BJ (cell line): ENCODE measurements around the gene SPACA1. TPM values are rescaled to one million over a fixed set of nuclear protein-coding genes. Genes with fewer than 3 reads are reported as not detected.

Source experiments
- CTCF ChIA-PET: fragments of 350-600 bp; formaldehyde crosslinking; extraction: SDS; loops from one replicate; lab custom pipeline; 2021; ENCODE audit warnings: antibody characterized with exemption, inconsistent platforms; lab: Yijun Ruan, JAX
- POLR2A ChIA-PET: fragments of 300-600 bp; sonication (Branson Sonifier 250); formaldehyde crosslinking; extraction: SDS; loops from one replicate; lab custom pipeline; 2021; ENCODE audit warnings: antibody characterized with exemption; lab: Charles Lee
- DNase-seq: peaks from one replicate; pipeline ENCODE4 v3.0.0-alpha.2; 2011; ENCODE audit warnings: low read depth
- H3K27me3 ChIP-seq: 2 replicates; pipeline ENCODE4 v1.6.0; 2011; ENCODE audit warnings: low read length; ENCODE audit not compliant: control insufficient read depth, insufficient read depth
- H3K36me3 ChIP-seq: 2 replicates; pipeline ENCODE4 v1.5.1; 2011; ENCODE audit warnings: low read length; ENCODE audit not compliant: control insufficient read depth, insufficient read depth
- H3K4me3 ChIP-seq: 2 replicates; pipeline ENCODE4 v1.5.1; 2011; ENCODE audit warnings: low read depth, mild to moderate bottlenecking, control low read depth, low read length
- polyA plus RNA-seq: library from polyadenylated mRNA; depleted of rRNA; stranded (reverse); fragments of >200 nt; gene quantifications from 2 replicates; pipeline ENCODE4 v1.2.3, GENCODE V29; 2011; rRNA removed
- TF ChIP-seq, protein P1 (sequence below): IDR thresholded peaks from 2 replicates; pipeline ENCODE4 v1.5.1; 2011; ENCODE audit warnings: low read depth, mild to moderate bottlenecking, control low read depth, inconsistent platforms, low read length, moderate library complexity; ENCODE audit not compliant: insufficient read depth

Gene SPACA1
- polyA plus RNA-seq, 1 experiment, result not detected

DNA sequence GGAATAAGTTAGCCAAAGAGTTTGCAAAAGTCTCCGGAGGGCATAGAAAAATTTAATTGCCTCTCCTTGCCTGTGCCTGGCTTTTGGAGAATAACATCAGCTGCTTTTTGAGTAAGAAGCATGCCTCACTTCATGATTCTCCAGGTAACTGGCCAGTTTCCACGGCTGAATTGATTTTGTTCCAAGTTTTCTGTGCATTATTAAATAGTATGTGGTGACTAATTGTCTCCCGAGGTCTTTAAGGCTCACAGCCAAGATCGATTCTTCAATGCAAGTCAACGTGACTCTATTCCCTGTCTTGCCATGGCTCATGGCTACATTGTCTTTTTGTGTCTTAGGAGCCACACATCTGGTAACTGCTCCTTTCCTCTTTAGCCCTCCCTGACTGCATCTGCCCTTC is 64.3 kb downstream of the SPACA1 start:
- TF ChIP-seq, protein P1, sequence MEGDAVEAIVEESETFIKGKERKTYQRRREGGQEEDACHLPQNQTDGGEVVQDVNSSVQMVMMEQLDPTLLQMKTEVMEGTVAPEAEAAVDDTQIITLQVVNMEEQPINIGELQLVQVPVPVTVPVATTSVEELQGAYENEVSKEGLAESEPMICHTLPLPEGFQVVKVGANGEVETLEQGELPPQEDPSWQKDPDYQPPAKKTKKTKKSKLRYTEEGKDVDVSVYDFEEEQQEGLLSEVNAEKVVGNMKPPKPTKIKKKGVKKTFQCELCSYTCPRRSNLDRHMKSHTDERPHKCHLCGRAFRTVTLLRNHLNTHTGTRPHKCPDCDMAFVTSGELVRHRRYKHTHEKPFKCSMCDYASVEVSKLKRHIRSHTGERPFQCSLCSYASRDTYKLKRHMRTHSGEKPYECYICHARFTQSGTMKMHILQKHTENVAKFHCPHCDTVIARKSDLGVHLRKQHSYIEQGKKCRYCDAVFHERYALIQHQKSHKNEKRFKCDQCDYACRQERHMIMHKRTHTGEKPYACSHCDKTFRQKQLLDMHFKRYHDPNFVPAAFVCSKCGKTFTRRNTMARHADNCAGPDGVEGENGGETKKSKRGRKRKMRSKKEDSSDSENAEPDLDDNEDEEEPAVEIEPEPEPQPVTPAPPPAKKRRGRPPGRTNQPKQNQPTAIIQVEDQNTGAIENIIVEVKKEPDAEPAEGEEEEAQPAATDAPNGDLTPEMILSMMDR, result no peak
- POLR2A ChIA-PET, result no interaction called here
- DNase-seq, result no peak
- no peaks in the 10 kb centered on the region for H3K36me3 ChIP-seq
- no peak overlapping the region for H3K4me3 ChIP-seq
- H3K27me3 ChIP-seq, result no peaks in the 10 kb centered on the region
- CTCF ChIA-PET, result no interaction called here

DNA sequence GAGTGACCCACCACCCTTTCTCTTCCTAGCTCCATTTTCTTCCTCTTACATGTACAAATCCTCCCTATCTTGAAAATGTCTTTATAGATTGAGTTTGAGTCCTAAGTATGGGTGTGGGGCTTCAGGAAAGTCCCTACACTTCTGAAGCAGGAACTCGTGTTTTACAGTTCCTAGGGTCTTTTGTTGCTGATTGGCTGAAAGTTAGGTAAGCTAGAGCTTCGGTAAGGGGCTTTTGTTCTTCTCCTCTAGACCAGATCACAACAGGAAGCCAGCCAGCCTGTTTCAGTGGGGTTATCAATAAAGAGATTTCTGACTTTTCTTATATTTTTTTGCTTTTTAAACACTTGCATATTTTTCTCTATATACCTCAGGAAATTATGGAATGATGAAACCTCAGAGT is 67.2 kb downstream of the SPACA1 start:
- Histone ChIP-seq H3K4me3 (no peak overlapping the region), H3K27me3 (no peaks in the 10 kb centered on the region), H3K36me3 (no peaks in the 10 kb centered on the region)
- DNase-seq, result no peak
- TF ChIP-seq, protein P1, result no peak
- ChIA-PET CTCF (interaction anchor here (0.5 kb wide), 1 partner anchor 792 kb away, joined by 3 read pairs; no protein-coding TSS in a partner anchor), POLR2A (no interaction called here)

DNA sequence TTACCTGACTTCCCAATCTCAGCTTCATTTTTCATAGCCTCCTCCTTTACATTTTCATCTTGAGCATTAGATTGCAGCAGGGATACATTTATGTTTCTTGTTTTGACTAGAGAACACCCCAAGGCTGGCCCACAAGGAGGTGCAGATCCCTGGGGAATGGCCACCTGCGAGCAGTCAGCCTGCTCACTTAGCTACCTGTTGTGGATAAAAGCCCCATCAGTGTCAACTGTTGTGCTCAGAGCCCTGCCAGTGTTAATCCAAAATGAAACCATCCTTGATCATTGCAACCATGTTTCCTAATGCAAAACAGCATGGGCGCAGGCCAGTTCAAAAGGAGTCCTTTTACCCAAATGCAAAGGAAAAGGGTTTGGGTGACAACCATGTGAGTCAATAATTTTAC is 67.7 kb downstream of the SPACA1 start:
- Histone ChIP-seq H3K27me3 (no peaks in the 10 kb centered on the region), H3K4me3 (no peak overlapping the region), H3K36me3 (no peaks in the 10 kb centered on the region)
- TF ChIP-seq, protein P1, result no peak
- CTCF ChIA-PET, result no interaction called here
- POLR2A ChIA-PET, result no interaction called here
- DNase-seq, result no peak

DNA sequence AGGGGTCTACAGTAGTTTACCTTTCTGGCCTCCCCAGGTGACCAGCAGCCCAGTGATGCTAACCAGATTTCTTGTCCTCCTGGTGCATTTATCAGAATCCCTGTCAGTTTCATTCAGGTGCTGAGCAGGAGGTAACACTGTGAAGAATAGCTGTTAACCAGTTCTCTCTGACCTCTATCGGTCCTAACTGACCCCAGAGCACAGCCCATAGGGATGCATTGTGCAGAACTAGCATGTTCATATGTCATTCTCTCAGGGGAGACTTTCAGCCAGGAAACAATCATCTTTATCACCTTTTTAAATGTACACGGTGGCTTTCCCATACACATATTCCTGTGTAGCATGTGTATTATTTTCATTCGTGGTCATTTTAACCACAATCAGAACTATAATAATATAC is 68.6 kb downstream of the SPACA1 start:
- H3K27me3 ChIP-seq, result no peaks in the 10 kb centered on the region

More for the DNA sequence above, 68.6 kb downstream of the SPACA1 start:
- POLR2A ChIA-PET, result no interaction called here
- no peak for DNase-seq
- CTCF ChIA-PET, result no interaction called here
- Histone ChIP-seq H3K36me3 (no peaks in the 10 kb centered on the region), H3K4me3 (no peak overlapping the region)
- TF ChIP-seq, protein P1, result no peak

Other genes starting within 250 kb of the SPACA1 start
- gene CNR1, start 118.5 kb downstream of the SPACA1 start, polyA plus RNA-seq, result not detected in 2 replicates